DOHH2 (cell line): ENCODE data around the gene KIF13A.

ENCODE experiments used
- H3F3A ChIP-seq: fragments of 200-600 bp; sonication (generic), shearing (Covaris generic); 2 replicates; pipeline ENCODE4 v1.6.0; 2016; ENCODE audit warnings: antibody characterized with exemption, mild to moderate bottlenecking; ENCODE audit not compliant: control insufficient read depth, insufficient read depth
- H3K27ac ChIP-seq: fragments of 200-600 bp; sonication (generic); 2 replicates; pipeline ENCODE4 v1.5.1; 2014; ENCODE audit warnings: low read depth, mild to moderate bottlenecking, low read length, moderate library complexity
- H3K27me3 ChIP-seq: fragments of 200-600 bp; sonication (generic); 2 replicates; pipeline ENCODE4 v1.6.1; 2014; ENCODE audit warnings: mild to moderate bottlenecking, low read length, mixed read lengths; ENCODE audit not compliant: control insufficient read depth
- H3K36me3 ChIP-seq: fragments of 200-600 bp; sonication (generic); 2 replicates; pipeline ENCODE4 v1.6.1; 2014; ENCODE audit warnings: mild to moderate bottlenecking, low read length, moderate library complexity, mixed read lengths; ENCODE audit not compliant: control insufficient read depth
- H3K4me1 ChIP-seq: fragments of 200-600 bp; sonication (generic); 2 replicates; pipeline ENCODE4 v1.6.1; 2014; ENCODE audit warnings: mild to moderate bottlenecking, low read length, mixed read lengths; ENCODE audit not compliant: control insufficient read depth
- H3K4me2 ChIP-seq: fragments of 200-600 bp; sonication (generic); 2 replicates; pipeline ENCODE4 v1.6.0; 2014; ENCODE audit warnings: mild to moderate bottlenecking, low read length, moderate library complexity
- H3K4me3 ChIP-seq: fragments of 200-600 bp; sonication (generic); 2 replicates; pipeline ENCODE4 v1.5.1; 2014; ENCODE audit warnings: mild to moderate bottlenecking, low read length, mixed read lengths
- H3K79me2 ChIP-seq: fragments of 200-600 bp; sonication (generic); 2 replicates; pipeline ENCODE4 v1.6.1; 2014; ENCODE audit warnings: mild to moderate bottlenecking, low read length, mixed read lengths; ENCODE audit not compliant: control insufficient read depth
- H3K9me2 ChIP-seq: fragments of 200-600 bp; sonication (generic); replicated peaks from 2 replicates; pipeline ENCODE4 v1.6.1; 2014; ENCODE audit warnings: mild to moderate bottlenecking, low read length, mixed read lengths; ENCODE audit not compliant: control insufficient read depth
- H3K9me3 ChIP-seq: fragments of 200-600 bp; sonication (generic); 2 replicates; pipeline ENCODE4 v1.6.1; 2014; ENCODE audit warnings: antibody characterized with exemption, low read length, mixed read lengths; ENCODE audit not compliant: control insufficient read depth, insufficient read depth
- H4K20me1 ChIP-seq: fragments of 200-600 bp; sonication (generic); 2 replicates; pipeline ENCODE4 v1.6.0; 2014; ENCODE audit warnings: low read depth, mild to moderate bottlenecking, antibody characterized with exemption, low read length, moderate library complexity; ENCODE audit not compliant: control insufficient read depth, insufficient read depth
- EZH2phosphoT487 ChIP-seq: fragments of 200-600 bp; sonication (generic); IDR thresholded peaks from 2 replicates; pipeline ENCODE4 v1.6.1; 2017; ENCODE audit warnings: borderline replicate concordance, mild to moderate bottlenecking, antibody characterized with exemption, low read length, moderate library complexity, mixed read lengths
- TF ChIP-seq, protein P1 (sequence below): fragments of 200-600 bp; sonication (generic); IDR thresholded peaks from one replicate; pipeline ENCODE4 v1.5.1; 2014; ENCODE audit warnings: antibody characterized with exemption, mild to moderate bottlenecking, low read depth, low read length; ENCODE audit not compliant: poor library complexity, severe bottlenecking

KIF13A gene

DNA sequence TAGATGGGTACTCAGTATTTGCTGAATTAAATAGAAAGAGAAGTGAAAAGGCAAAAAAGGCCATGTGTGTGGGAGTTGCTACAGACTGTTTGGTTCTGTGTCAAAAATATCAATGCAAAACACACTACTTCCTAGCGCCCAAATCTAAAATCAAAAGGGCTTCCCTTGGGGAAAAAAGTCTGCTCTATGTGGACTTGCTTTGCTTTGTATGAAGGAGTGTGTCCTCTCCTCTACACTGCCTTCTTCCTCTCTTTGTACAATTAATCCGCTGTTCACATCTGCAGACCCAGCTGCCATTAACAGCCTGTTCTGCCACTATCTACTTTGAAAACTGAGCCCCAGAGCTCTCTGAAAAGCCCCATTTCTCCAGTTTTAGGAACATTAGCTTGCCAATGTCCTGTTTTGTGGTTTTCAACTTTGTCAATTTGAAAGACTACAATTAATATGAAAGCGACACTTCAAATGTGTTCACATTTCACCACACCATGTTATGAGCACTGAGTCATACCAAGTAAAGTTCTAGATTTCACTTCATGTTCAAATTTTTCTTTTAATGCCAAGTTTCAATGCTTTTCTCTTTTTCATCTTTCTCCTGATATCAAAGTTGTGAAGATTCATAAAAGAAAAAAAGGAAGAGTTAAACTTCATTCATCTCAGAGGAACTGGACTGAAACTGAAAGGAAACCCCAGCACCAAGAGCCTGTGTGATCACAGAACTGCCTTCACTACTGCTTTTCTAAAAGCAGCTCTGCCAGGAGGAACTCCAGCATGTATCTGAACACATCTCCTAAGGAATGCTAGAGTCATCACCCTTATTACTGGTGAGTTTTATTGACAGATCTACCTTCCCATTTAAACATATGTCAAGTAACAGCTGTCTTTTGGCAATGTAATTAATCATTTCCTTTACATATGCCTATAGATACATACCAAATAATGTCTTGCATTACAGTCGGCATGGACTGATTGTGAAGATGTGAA lies 102.6 kb downstream of the KIF13A start:
- Histone ChIP-seq H3K36me3 (no peaks in the 10 kb centered on the region), H3K9me3 (no peaks in the 10 kb centered on the region), H3K27ac (no peak overlapping the region), H3K79me2 (no peaks in the 10 kb centered on the region), H4K20me1 (no peaks in the 10 kb centered on the region), H3K4me2 (no peak overlapping the region), H3F3A (no peaks in the 10 kb centered on the region), H3K9me2 (no peaks in the 10 kb centered on the region), H3K4me3 (no peak overlapping the region), H3K4me1 (no peaks in the 10 kb centered on the region), H3K27me3 (peaks cover 19% of the 10 kb centered on the region)
- no peak for TF ChIP-seq EZH2phosphoT487
- TF ChIP-seq, protein P1, sequence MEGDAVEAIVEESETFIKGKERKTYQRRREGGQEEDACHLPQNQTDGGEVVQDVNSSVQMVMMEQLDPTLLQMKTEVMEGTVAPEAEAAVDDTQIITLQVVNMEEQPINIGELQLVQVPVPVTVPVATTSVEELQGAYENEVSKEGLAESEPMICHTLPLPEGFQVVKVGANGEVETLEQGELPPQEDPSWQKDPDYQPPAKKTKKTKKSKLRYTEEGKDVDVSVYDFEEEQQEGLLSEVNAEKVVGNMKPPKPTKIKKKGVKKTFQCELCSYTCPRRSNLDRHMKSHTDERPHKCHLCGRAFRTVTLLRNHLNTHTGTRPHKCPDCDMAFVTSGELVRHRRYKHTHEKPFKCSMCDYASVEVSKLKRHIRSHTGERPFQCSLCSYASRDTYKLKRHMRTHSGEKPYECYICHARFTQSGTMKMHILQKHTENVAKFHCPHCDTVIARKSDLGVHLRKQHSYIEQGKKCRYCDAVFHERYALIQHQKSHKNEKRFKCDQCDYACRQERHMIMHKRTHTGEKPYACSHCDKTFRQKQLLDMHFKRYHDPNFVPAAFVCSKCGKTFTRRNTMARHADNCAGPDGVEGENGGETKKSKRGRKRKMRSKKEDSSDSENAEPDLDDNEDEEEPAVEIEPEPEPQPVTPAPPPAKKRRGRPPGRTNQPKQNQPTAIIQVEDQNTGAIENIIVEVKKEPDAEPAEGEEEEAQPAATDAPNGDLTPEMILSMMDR, result no peak

DNA sequence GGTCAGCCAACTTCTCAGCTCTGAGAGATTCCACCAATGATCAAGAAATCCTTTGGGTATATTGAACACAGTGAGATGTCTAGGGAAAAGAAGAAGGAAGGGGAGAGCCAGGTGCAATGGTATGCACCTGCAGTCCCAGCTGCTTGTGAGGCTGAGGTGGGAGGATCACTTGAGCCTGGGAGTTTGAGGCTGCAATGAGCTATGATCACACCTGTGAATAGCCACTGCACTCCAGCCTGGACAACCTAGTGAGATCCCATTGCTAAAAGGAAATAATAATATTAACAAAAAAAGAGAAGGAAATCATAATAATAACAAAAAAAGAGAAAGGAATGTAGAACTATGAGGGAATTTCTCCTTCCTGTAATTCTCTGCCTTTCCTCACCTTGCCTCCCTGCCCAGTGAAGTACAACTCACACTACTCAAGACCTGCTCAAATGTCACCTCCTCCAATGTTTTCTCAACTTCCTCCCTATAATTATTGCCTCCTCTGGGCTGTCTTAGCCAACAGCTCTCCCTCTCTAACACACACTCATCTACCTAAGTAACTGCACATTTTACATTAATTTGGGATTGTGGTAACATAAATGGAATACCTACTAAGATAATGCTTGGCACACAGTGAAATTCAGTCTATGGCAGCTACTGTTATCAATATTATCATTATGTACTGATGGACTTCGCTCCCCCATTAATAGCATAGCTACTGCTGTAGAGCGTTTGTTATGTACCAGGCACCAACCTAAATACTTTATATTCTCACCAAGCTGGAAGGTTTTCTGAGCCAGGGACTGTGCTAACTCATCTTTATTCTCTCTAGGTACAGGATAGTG lies 103.6 kb downstream of the KIF13A start:
- peaks cover 19% of the 10 kb centered on the region for H3K27me3 ChIP-seq
- H4K20me1 ChIP-seq, result no peaks in the 10 kb centered on the region
- H3K4me3 ChIP-seq, result no peak overlapping the region
- no peak overlapping the region for H3K4me2 ChIP-seq
- H3K9me3 ChIP-seq, result no peaks in the 10 kb centered on the region
- no peaks in the 10 kb centered on the region for H3K36me3 ChIP-seq
- TF ChIP-seq, protein P1, result no peak
- TF ChIP-seq EZH2phosphoT487, result no peak
- H3K79me2 ChIP-seq, result no peaks in the 10 kb centered on the region
- no peak overlapping the region for H3K27ac ChIP-seq
- H3K9me2 ChIP-seq, result no peaks in the 10 kb centered on the region
- no peaks in the 10 kb centered on the region for H3F3A ChIP-seq
- H3K4me1 ChIP-seq, result no peaks in the 10 kb centered on the region

DNA sequence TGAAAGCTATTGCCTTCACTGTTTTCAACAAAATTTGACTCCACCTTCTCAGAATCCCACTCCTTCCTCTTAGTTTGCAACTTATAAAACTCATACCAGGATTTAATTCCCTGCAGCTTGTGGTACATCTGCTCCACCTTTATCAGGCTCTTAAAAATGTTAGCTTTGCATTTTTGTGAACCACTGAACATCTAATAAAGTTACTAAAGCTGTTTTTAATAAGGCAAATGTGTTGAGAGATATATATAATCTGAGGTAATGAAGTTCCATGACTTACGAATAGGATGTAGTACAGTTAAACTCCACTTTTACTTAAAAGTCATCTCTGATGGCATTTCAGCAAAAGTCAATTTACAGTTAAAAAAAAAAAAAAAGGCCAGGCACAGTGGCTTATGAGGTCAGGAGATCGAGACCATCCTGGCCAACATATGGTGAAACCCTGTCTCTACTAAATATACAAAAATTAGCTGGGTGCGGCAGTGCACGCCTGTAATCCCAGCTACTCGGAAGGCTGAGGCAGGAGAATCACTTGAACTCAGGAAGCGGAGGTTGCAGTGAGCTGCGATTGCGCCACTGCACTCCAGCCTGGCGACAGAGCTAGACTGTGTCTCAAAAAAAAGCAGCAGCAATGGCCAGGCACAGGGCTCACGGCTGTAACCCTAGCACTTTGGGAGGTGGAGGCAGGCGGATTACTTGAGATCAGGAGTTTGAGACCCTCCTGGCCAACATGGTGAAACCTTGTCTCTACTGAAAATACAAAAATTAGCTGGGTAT lies 106.2 kb downstream of the KIF13A start:
- no peaks in the 10 kb centered on the region for H3K79me2 ChIP-seq
- no peak overlapping the region for H3K27ac ChIP-seq
- H3K27me3 ChIP-seq, result peaks cover 18% of the 10 kb centered on the region
- no peaks in the 10 kb centered on the region for H3K9me3 ChIP-seq
- H3K4me3 ChIP-seq, result no peak overlapping the region
- no peaks in the 10 kb centered on the region for H4K20me1 ChIP-seq
- no peaks in the 10 kb centered on the region for H3F3A ChIP-seq
- no peaks in the 10 kb centered on the region for H3K9me2 ChIP-seq
- H3K4me1 ChIP-seq, result no peaks in the 10 kb centered on the region
- TF ChIP-seq, protein P1, result no peak
- TF ChIP-seq EZH2phosphoT487, result no peak
- H3K36me3 ChIP-seq, result no peaks in the 10 kb centered on the region
- no peak overlapping the region for H3K4me2 ChIP-seq
